ENCODE measurements around the gene RBMS1.

The RBMS1 gene

GRCh38 chr2:160325418-160325817 is 168.2 kb downstream of the RBMS1 start:
- DNase-seq: no peak

- no peak for DNase-seq
Observed at GRCh38 chr2:160324917-160325316, 168.7 kb downstream of the RBMS1 start.

GRCh38 chr2:160324161-160324800 is 169.3 kb downstream of the RBMS1 start:
- peak; percentile 55 for DNase-seq

GRCh38 chr2:160322320-160322719 is 171.3 kb downstream of the RBMS1 start:
- DNase-seq: no peak

- no peak for DNase-seq
Observed at GRCh38 chr2:160321006-160321405, 172.6 kb downstream of the RBMS1 start.

- DNase-seq: no peak
Observed at GRCh38 chr2:160319700-160320099, 173.9 kb downstream of the RBMS1 start.

- no peak for DNase-seq
Observed at GRCh38 chr2:160318218-160318617, 175.4 kb downstream of the RBMS1 start.

GRCh38 chr2:160317181-160318099 is 176.2 kb downstream of the RBMS1 start:
- peak; percentile 61 for DNase-seq

GRCh38 chr2:160315337-160315736 is 178.3 kb downstream of the RBMS1 start:
- peak; percentile 78 for DNase-seq

- DNase-seq: no peak
Observed at GRCh38 chr2:160310118-160310828, 183.3 kb downstream of the RBMS1 start.

- DNase-seq: peak; percentile 63
Observed at GRCh38 chr2:160309585-160309984, 184.0 kb downstream of the RBMS1 start.

GRCh38 chr2:160308915-160309314 is 184.7 kb downstream of the RBMS1 start:
- peak; percentile 93 for DNase-seq

- peak; percentile 56 for DNase-seq
Observed at GRCh38 chr2:160308476-160308875, 185.1 kb downstream of the RBMS1 start.

GRCh38 chr2:160306985-160307384 is 186.6 kb downstream of the RBMS1 start:
- peak; percentile 93 for DNase-seq

- DNase-seq: peak; percentile 74
Observed at GRCh38 chr2:160305081-160305750, 188.4 kb downstream of the RBMS1 start.

- DNase-seq: no peak
Observed at GRCh38 chr2:160303527-160303926, 190.1 kb downstream of the RBMS1 start.

- DNase-seq: no peak
Observed at GRCh38 chr2:160303076-160303475, 190.5 kb downstream of the RBMS1 start.

GRCh38 chr2:160301420-160301819 is 192.2 kb downstream of the RBMS1 start:
- no peak for DNase-seq

- DNase-seq: no peak
Observed at GRCh38 chr2:160300203-160300602, 193.4 kb downstream of the RBMS1 start.

GRCh38 chr2:160299540-160299939 is 194.1 kb downstream of the RBMS1 start:
- peak; percentile 35 for DNase-seq

- peak; percentile 73 for DNase-seq
Observed at GRCh38 chr2:160298960-160299359, 194.6 kb downstream of the RBMS1 start.

- DNase-seq: no peak
Observed at GRCh38 chr2:160295519-160296207, 197.9 kb downstream of the RBMS1 start.

All from fibroblast of upper back skin (primary cell).